Neural cell (in vitro differentiated cells): Measurements from ENCODE around the gene KLHDC8A. TPM values are rescaled to one million over a fixed set of nuclear protein-coding genes. Genes with fewer than 3 reads are reported as not detected.

ENCODE experiments used
- H2AFZ ChIP-seq: fragments of 200-600, 300-800 bp; sonication (generic), shearing (Covaris generic); 2 replicates; pipeline ENCODE4 v1.6.0; 2014; ENCODE audit warnings: low read depth, mild to moderate bottlenecking, antibody characterized with exemption, low read length, moderate library complexity
- H3F3A ChIP-seq: fragments of 200-600 bp; shearing (Covaris generic); 2 replicates; pipeline ENCODE4 v1.6.1; 2016; ENCODE audit warnings: mild to moderate bottlenecking, moderate library complexity, mixed read lengths, antibody characterized with exemption, low read length; ENCODE audit not compliant: insufficient read depth, poor library complexity, severe bottlenecking
- H3K27ac ChIP-seq: fragments of 200-600, 300-800 bp; sonication (generic), shearing (Covaris generic); 2 replicates; pipeline ENCODE4 v1.5.1; 2014; ENCODE audit warnings: mild to moderate bottlenecking, low read length, moderate library complexity
- H3K27me3 ChIP-seq: fragments of 300-800, 200-600 bp; sonication (generic), shearing (Covaris generic); 2 replicates; pipeline ENCODE4 v1.6.0; 2014; ENCODE audit warnings: mild to moderate bottlenecking, low read depth, low read length, moderate library complexity; ENCODE audit not compliant: insufficient read depth
- H3K36me3 ChIP-seq: fragments of 300-800, 200-600 bp; sonication (generic), shearing (Covaris generic); 2 replicates; pipeline ENCODE4 v1.5.1; 2014; ENCODE audit warnings: mild to moderate bottlenecking, antibody characterized with exemption, low read length, moderate library complexity; ENCODE audit not compliant: insufficient read depth
- H3K4me2 ChIP-seq: fragments of 300-800, 200-600 bp; sonication (generic), shearing (Covaris generic); 2 replicates; pipeline ENCODE4 v1.6.0; 2014; ENCODE audit warnings: mild to moderate bottlenecking, low read length
- H3K4me3 ChIP-seq: fragments of 300-800, 200-600 bp; sonication (generic), shearing (Covaris generic); 2 replicates; pipeline ENCODE4 v1.5.1; 2014; ENCODE audit warnings: mild to moderate bottlenecking, low read length, moderate library complexity
- H3K79me2 ChIP-seq: fragments of 200-600 bp; shearing (Covaris generic); replicated peaks from 2 replicates; pipeline ENCODE4 v1.6.0; 2014; ENCODE audit warnings: mild to moderate bottlenecking, low read length, moderate library complexity; ENCODE audit not compliant: insufficient read depth
- H3K9ac ChIP-seq: fragments of 300-800, 200-600 bp; sonication (generic), shearing (Covaris generic); 2 replicates; pipeline ENCODE4 v1.6.1; 2016; ENCODE audit warnings: mild to moderate bottlenecking, low read length, mixed read lengths
- H3K9me2 ChIP-seq: fragments of 200-600 bp; shearing (Covaris generic); 2 replicates; pipeline ENCODE4 v1.6.1; 2016; ENCODE audit warnings: mild to moderate bottlenecking, low read length, mixed read lengths; ENCODE audit not compliant: insufficient read depth
- H3K9me3 ChIP-seq: fragments of 200-600, 300-800 bp; sonication (generic), shearing (Covaris generic); 2 replicates; pipeline ENCODE4 v1.6.1; 2016; ENCODE audit warnings: mild to moderate bottlenecking, mixed run types, low read length, moderate library complexity, mixed read lengths
- H4K20me1 ChIP-seq: fragments of 200-600 bp; shearing (Covaris generic); 2 replicates; pipeline ENCODE4 v1.6.1; 2016; ENCODE audit warnings: mild to moderate bottlenecking, mixed run types; ENCODE audit not compliant: insufficient read depth
- CTCF ChIP-seq: fragments of 450-650 bp; IDR thresholded peaks from 2 replicates; pipeline ENCODE4 v1.5.1; 2014; ENCODE audit warnings: antibody characterized with exemption, mild to moderate bottlenecking, moderate library complexity; ENCODE audit not compliant: poor library complexity, severe bottlenecking
- EP300 ChIP-seq: fragments of 450-650 bp; conservative IDR thresholded peaks from 2 replicates; pipeline ENCODE4 v1.6.1; 2014; ENCODE audit warnings: antibody characterized with exemption, mild to moderate bottlenecking, moderate library complexity; ENCODE audit not compliant: poor library complexity, severe bottlenecking
- EZH2 ChIP-seq: fragments of 200-600, 300-800 bp; shearing (Covaris generic), sonication (generic); IDR thresholded peaks from 2 replicates; pipeline ENCODE4 v1.6.1; 2014; ENCODE audit warnings: antibody characterized with exemption, low read length, borderline replicate concordance, mild to moderate bottlenecking; ENCODE audit not compliant: insufficient read depth, poor library complexity, severe bottlenecking
- MXI1 ChIP-seq: fragments of 450-650 bp; conservative IDR thresholded peaks from 2 replicates; pipeline ENCODE4 v1.6.1; 2014; ENCODE audit warnings: antibody characterized with exemption, mild to moderate bottlenecking; ENCODE audit not compliant: poor library complexity, severe bottlenecking
- POLR2AphosphoS5 ChIP-seq: IDR thresholded peaks from 2 replicates; pipeline ENCODE4 v1.6.1; 2012
- RAD21 ChIP-seq: fragments of 450-650 bp; conservative IDR thresholded peaks from 2 replicates; pipeline ENCODE4 v1.6.1; 2014; ENCODE audit warnings: antibody characterized with exemption, mild to moderate bottlenecking, moderate library complexity
- REST ChIP-seq: IDR thresholded peaks from 2 replicates; pipeline ENCODE4 v1.6.1; 2012; ENCODE audit warnings: borderline replicate concordance
- SMC3 ChIP-seq: fragments of 450-650 bp; conservative IDR thresholded peaks from 2 replicates; pipeline ENCODE4 v1.6.1; 2014; ENCODE audit warnings: antibody characterized with exemption, mild to moderate bottlenecking, moderate library complexity; ENCODE audit not compliant: poor library complexity
- TAF1 ChIP-seq: IDR thresholded peaks from 2 replicates; pipeline ENCODE4 v1.6.1; 2012; ENCODE audit warnings: low read depth
- polyA plus RNA-seq: library from polyadenylated mRNA; depleted of rRNA; stranded (reverse); fragments of >200 nt; gene quantifications from 2 replicates; pipeline ENCODE4 v1.2.3, GENCODE V29; 2014

Gene KLHDC8A
- polyA plus RNA-seq, 1 donor from 2014 or later: 7.7 TPM

GRCh38 chr1:205291596-205291995 is 65.1 kb downstream of the KLHDC8A start:
- Histone ChIP-seq H4K20me1 (no peaks in the 10 kb centered on the region), H3K27ac (no peak overlapping the region), H3K4me3 (no peak overlapping the region), H3K9ac (no peak overlapping the region), H3K36me3 (no peaks in the 10 kb centered on the region), H3K79me2 (no peaks in the 10 kb centered on the region), H3F3A (no peaks in the 10 kb centered on the region), H3K9me3 (no peaks in the 10 kb centered on the region), H3K4me2 (no peak overlapping the region), H3K9me2 (no peaks in the 10 kb centered on the region), H2AFZ (no peak overlapping the region), H3K27me3 (no peaks in the 10 kb centered on the region)
- no peak for TF ChIP-seq RAD21
- TF ChIP-seq CTCF: no peak
- TF ChIP-seq SMC3: no peak
- no peak for TF ChIP-seq EZH2
- no peak for TF ChIP-seq REST
- TF ChIP-seq TAF1: no peak
- no peak for TF ChIP-seq MXI1

- H3K9ac ChIP-seq: no peak overlapping the region
- no peaks in the 10 kb centered on the region for H3K9me2 ChIP-seq
- no peaks in the 10 kb centered on the region for H3K9me3 ChIP-seq
- H3K36me3 ChIP-seq: no peaks in the 10 kb centered on the region
- no peak overlapping the region for H3K4me2 ChIP-seq
- H3K4me3 ChIP-seq: no peak overlapping the region
- H3K27me3 ChIP-seq: no peaks in the 10 kb centered on the region
- no peaks in the 10 kb centered on the region for H3F3A ChIP-seq
- H3K27ac ChIP-seq: no peak overlapping the region
- no peak for TF ChIP-seq MXI1
- TF ChIP-seq RAD21: no peak
- TF ChIP-seq EZH2: no peak
- TF ChIP-seq CTCF: no peak
- TF ChIP-seq TAF1: no peak
- no peak for TF ChIP-seq EP300
- no peak for TF ChIP-seq SMC3
- TF ChIP-seq POLR2AphosphoS5: no peak
- no peak for TF ChIP-seq REST
- H3K79me2 ChIP-seq: no peaks in the 10 kb centered on the region
- H4K20me1 ChIP-seq: no peaks in the 10 kb centered on the region
- no peak overlapping the region for H2AFZ ChIP-seq
These were observed 68.8 kb downstream of the KLHDC8A start for GRCh38 chr1:205287767-205288559.
